Forelimb muscle (tissue), 1 donor: ENCODE results near the gene CADM2. TPM values are rescaled to one million over a fixed set of nuclear protein-coding genes. Genes with fewer than 3 reads are reported as not detected.

ENCODE experiments used
- DNase-seq: peaks from one replicate; pipeline ENCODE4 v3.0.0-alpha.2; 2013; ENCODE audit warnings: low read depth
- polyA plus RNA-seq: library from polyadenylated mRNA; unstranded; fragments of 120-200 nt; gene quantifications from one replicate; pipeline ENCODE4 v1.2.1, GENCODE V29; 2013; ENCODE audit not compliant: insufficient read length

The CADM2 gene
- polyA plus RNA-seq, 1 donor, result 5.8 TPM

- no peak for DNase-seq
Measured at GRCh38 chr3:85567071-85567676, 608.4 kb downstream of the CADM2 start.

GRCh38 chr3:85570819-85571218, 612.0 kb downstream of the CADM2 start:
- DNase-seq, result no peak

GRCh38 chr3:85571835-85572234, 613.0 kb downstream of the CADM2 start:
- DNase-seq, result no peak

- no peak for DNase-seq
Measured at GRCh38 chr3:85572426-85572825, 613.6 kb downstream of the CADM2 start.

- no peak for DNase-seq
Measured at GRCh38 chr3:85572978-85573377, 614.2 kb downstream of the CADM2 start.

- no peak for DNase-seq
Measured at GRCh38 chr3:85574006-85574705, 615.4 kb downstream of the CADM2 start.

- peak; percentile 29 for DNase-seq
Measured at GRCh38 chr3:85576091-85576690, 617.4 kb downstream of the CADM2 start.

- DNase-seq, result no peak
Measured at GRCh38 chr3:85576697-85577200, 618.0 kb downstream of the CADM2 start.

- no peak for DNase-seq
Measured at GRCh38 chr3:85584779-85585356, 626.1 kb downstream of the CADM2 start.

- DNase-seq, result no peak
Measured at GRCh38 chr3:85586018-85586417, 627.2 kb downstream of the CADM2 start.

GRCh38 chr3:85589145-85589544, 630.4 kb downstream of the CADM2 start:
- no peak for DNase-seq

- DNase-seq, result no peak
Measured at GRCh38 chr3:85591451-85591850, 632.7 kb downstream of the CADM2 start.

- DNase-seq, result no peak
Measured at GRCh38 chr3:85592256-85592655, 633.5 kb downstream of the CADM2 start.

GRCh38 chr3:85594676-85595075, 635.9 kb downstream of the CADM2 start:
- no peak for DNase-seq

- no peak for DNase-seq
Measured at GRCh38 chr3:85603378-85603777, 644.6 kb downstream of the CADM2 start.

- DNase-seq, result no peak
Measured at GRCh38 chr3:85604641-85605040, 645.9 kb downstream of the CADM2 start.

GRCh38 chr3:85605066-85605465, 646.3 kb downstream of the CADM2 start:
- no peak for DNase-seq

GRCh38 chr3:85626662-85627061, 667.9 kb downstream of the CADM2 start:
- no peak for DNase-seq

- DNase-seq, result no peak
Measured at GRCh38 chr3:85627932-85628331, 669.1 kb downstream of the CADM2 start.

GRCh38 chr3:85631070-85631469, 672.3 kb downstream of the CADM2 start:
- DNase-seq, result no peak

- no peak for DNase-seq
Measured at GRCh38 chr3:85632921-85633320, 674.1 kb downstream of the CADM2 start.

- no peak for DNase-seq
Measured at GRCh38 chr3:85652360-85652759, 693.6 kb downstream of the CADM2 start.

GRCh38 chr3:85660451-85660850, 701.7 kb downstream of the CADM2 start:
- no peak for DNase-seq
